CD14-positive monocyte (primary cell): ENCODE results near the gene CCDC174. TPM values are rescaled to one million over a fixed set of nuclear protein-coding genes. Genes with fewer than 3 reads are reported as not detected.

Experiments used
- DNase-seq, 3 donors: peaks; one replicate each; pipeline ENCODE4 v3.0.0-alpha.2; 2011 to 2022
- H2AFZ ChIP-seq: 2 replicates; pipeline ENCODE4 v1.6.0; 2012; ENCODE audit warnings: mild to moderate bottlenecking, low read depth, low read length, inconsistent platforms; ENCODE audit not compliant: insufficient read depth, poor library complexity, severe bottlenecking
- H3K27ac ChIP-seq, 2 donors: 1 replicate in 1 of 2; 2 replicates in 1 of 2; pipeline ENCODE4 v1.5.1; 2012 to 2013; ENCODE audit warnings: low read length in 2 of 2, control low read depth in 1 of 2, inconsistent platforms in 1 of 2, low read depth in 1 of 2, mild to moderate bottlenecking in 1 of 2
- H3K27me3 ChIP-seq, 2 donors: one replicate each; pipeline versions ENCODE4 v1.6.0 to v1.6.1; 2011 to 2013; ENCODE audit warnings: low read length in 2 of 2; ENCODE audit not compliant: control insufficient read depth in 2 of 2, insufficient read depth in 2 of 2
- H3K36me3 ChIP-seq, 2 donors: replicated peaks in 1 of 2; 1 replicate in 1 of 2; 2 replicates in 1 of 2; pipeline versions ENCODE4 v1.5.1 to v1.6.1; 2012 to 2013; ENCODE audit warnings: low read length in 2 of 2, control low read depth in 1 of 2, inconsistent platforms in 1 of 2, mild to moderate bottlenecking in 1 of 2; ENCODE audit not compliant: insufficient read depth in 2 of 2, control insufficient read depth in 1 of 2
- H3K4me1 ChIP-seq, 2 donors: 1 replicate in 1 of 2; 2 replicates in 1 of 2; pipeline versions ENCODE4 v1.5.1 to v1.6.1; 2012 to 2013; ENCODE audit warnings: low read length in 2 of 2, control low read depth in 1 of 2, inconsistent platforms in 1 of 2, mild to moderate bottlenecking in 1 of 2, moderate library complexity in 1 of 2; ENCODE audit not compliant: insufficient read depth in 2 of 2, control insufficient read depth in 1 of 2
- H3K4me2 ChIP-seq: replicated peaks from 2 replicates; pipeline ENCODE3; 2012; ENCODE audit warnings: low read length, moderate library complexity, mild to moderate bottlenecking; ENCODE audit not compliant: poor library complexity, severe bottlenecking; ENCODE audit errors: extremely low read depth
- H3K4me3 ChIP-seq, 3 experiments: fragments of 200-600 bp in 1 of 3; sonication (generic) in 1 of 3; replicated peaks in 1 of 3; 1 replicate in 2 of 3; 2 replicates in 1 of 3; pipeline ENCODE4 v1.5.1; 2011 to 2013; ENCODE audit warnings: low read length in 3 of 3, mild to moderate bottlenecking in 3 of 3, control low read depth in 2 of 3, low read depth in 2 of 3, inconsistent platforms in 1 of 3, moderate library complexity in 1 of 3
- H3K79me2 ChIP-seq: 2 replicates; pipeline ENCODE4 v1.6.0; 2012; ENCODE audit warnings: mild to moderate bottlenecking, control low read depth, inconsistent platforms, low read length, moderate library complexity; ENCODE audit not compliant: insufficient read depth
- H3K9ac ChIP-seq: 2 replicates; pipeline ENCODE4 v1.6.0; 2017; ENCODE audit warnings: low read length, mild to moderate bottlenecking; ENCODE audit not compliant: insufficient read depth, poor library complexity, severe bottlenecking
- H3K9me3 ChIP-seq, 2 donors: replicated peaks in 1 of 2; 1 replicate in 1 of 2; 2 replicates in 1 of 2; pipeline versions ENCODE4 v1.5.1 to v1.6.1; 2012 to 2013; ENCODE audit warnings: low read length in 2 of 2, control low read depth in 1 of 2; ENCODE audit not compliant: control insufficient read depth in 1 of 2, insufficient read depth in 1 of 2
- H4K20me1 ChIP-seq: 2 replicates; pipeline ENCODE4 v1.6.0; 2012; ENCODE audit warnings: mild to moderate bottlenecking, low read length, control low read depth, moderate library complexity; ENCODE audit not compliant: insufficient read depth
- H3K27ac Mint-ChIP-seq, 7 donors: one replicate each; pipeline ENCODE4 v1.8.0; 2020; ENCODE audit warnings: mild to moderate bottlenecking in 7 of 7, mixed read lengths in 7 of 7, moderate library complexity in 6 of 7, inconsistent platforms in 2 of 7
- H3K27me3 Mint-ChIP-seq, 3 donors: one replicate each; pipeline ENCODE4 v1.8.0; 2021 to 2022; ENCODE audit warnings: low read depth in 3 of 3, mild to moderate bottlenecking in 3 of 3, mixed read lengths in 3 of 3, moderate library complexity in 3 of 3, inconsistent platforms in 1 of 3
- H3K36me3 Mint-ChIP-seq, 2 donors: one replicate each; pipeline ENCODE4 v1.8.0; 2020; ENCODE audit warnings: mixed read lengths in 2 of 2, inconsistent platforms in 1 of 2, mild to moderate bottlenecking in 1 of 2
- H3K4me1 Mint-ChIP-seq: one replicate; pipeline ENCODE4 v1.8.0; 2020; ENCODE audit warnings: mild to moderate bottlenecking, mixed read lengths
- H3K4me3 Mint-ChIP-seq, 2 donors: one replicate each; pipeline ENCODE4 v1.8.0; 2020; ENCODE audit warnings: mild to moderate bottlenecking in 2 of 2, mixed read lengths in 2 of 2, moderate library complexity in 1 of 2
- H3K9me3 Mint-ChIP-seq, 7 donors: one replicate each; pipeline ENCODE4 v1.8.0; 2020 to 2022; ENCODE audit warnings: mixed read lengths in 7 of 7, mild to moderate bottlenecking in 6 of 7, moderate library complexity in 6 of 7, inconsistent platforms in 2 of 7
- CTCF ChIP-seq: fragments of 200-600 bp; IDR thresholded peaks from one replicate; pipeline ENCODE4 v1.8.0; 2022; ENCODE audit warnings: antibody characterized with exemption, mild to moderate bottlenecking
- WGBS: methylation state at CpG from one replicate; pipeline ENCODE4 v1.1.5; 2013; ENCODE audit warnings: missing lambda C conversion rate; ENCODE audit not compliant: insufficient coverage; 5-methylcytosine and 5-hydroxymethylcytosine counted together
- intact Hi-C, 2 donors: fragments of 100-400 bp; cut with micrococcal nuclease; formaldehyde crosslinking; loops; one replicate each; pipeline versions ENCODE4 v1.15.0 to v1.15.1; 2023
- polyA plus RNA-seq, 3 donors: library from polyadenylated mRNA; depleted of rRNA in 1 of 3; unstranded in 2 of 3; stranded (reverse) in 1 of 3; fragments of 300-500 nt in 2 of 3; fragments of >200 nt in 1 of 3; fragmentation: Illumina TruSeq in 2 of 3; gene quantifications; 1 replicate in 2 of 3; 2 replicates in 1 of 3; pipeline ENCODE4 v1.2.3, GENCODE V29; 2012 to 2021

Gene CCDC174
- polyA plus RNA-seq, 3 donors, result 6.2 to 7.9 (median 7.4) TPM

DNA sequence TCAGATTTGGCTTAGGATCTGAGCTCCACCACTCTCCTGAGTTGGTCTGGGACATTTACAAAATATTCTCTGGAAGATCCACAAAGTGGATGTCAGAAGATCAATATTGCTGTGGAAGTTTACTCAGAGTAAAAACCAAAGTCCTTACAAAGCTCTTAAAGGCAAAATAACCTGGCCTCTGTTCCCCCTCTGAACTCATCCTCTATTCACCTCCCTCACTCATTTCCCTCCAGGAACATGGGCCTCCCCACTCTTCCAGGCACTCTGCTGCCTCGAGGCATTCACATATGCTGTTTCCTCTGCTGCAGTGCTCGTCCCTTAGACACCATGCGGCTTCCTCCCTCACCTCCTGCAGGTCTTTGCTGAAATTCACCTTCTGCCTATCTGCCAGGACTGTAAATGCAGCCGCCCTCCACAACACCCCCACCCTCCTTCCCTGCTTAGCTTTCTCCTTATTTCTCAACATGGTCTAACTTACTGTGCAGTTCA lies 19.1 kb upstream of the CCDC174 start:
- Mint-ChIP-seq H3K36me3 (no peaks in the 10 kb centered on the region), H3K9me3 (peaks cover 0 to 9% (median 0%) of the 10 kb centered on the region in 7 donors), H3K27me3 (peaks cover 0 to 15% (median 3%) of the 10 kb centered on the region in 3 donors), H3K27ac (no peak overlapping the region), H3K4me1 (peaks cover 3% of the 10 kb centered on the region), H3K4me3 (no peak overlapping the region)
- H2AFZ ChIP-seq, result no peak overlapping the region
- H3K9ac ChIP-seq, result no peak overlapping the region
- no peak for DNase-seq
- no peaks in the 10 kb centered on the region for H3K4me1 ChIP-seq
- H3K4me3 ChIP-seq, result no peak overlapping the region
- WGBS, result 68% methylated on average over 3 of the region's 4 CpGs
- H3K79me2 ChIP-seq, result no peaks in the 10 kb centered on the region
- no peak overlapping the region for H3K27ac ChIP-seq
- H3K27me3 ChIP-seq, result peaks cover 0 to 2% of the 10 kb centered on the region in 2 donors
- no peaks in the 10 kb centered on the region for H4K20me1 ChIP-seq
- intact Hi-C loops, result loop anchor here in 1 of 2 donors (2.0 kb wide), 1 partner anchor 288 kb away; no protein-coding TSS in a partner anchor
- TF ChIP-seq CTCF, result no peak
- no peaks in the 10 kb centered on the region for H3K9me3 ChIP-seq
- H3K36me3 ChIP-seq, result no peaks in the 10 kb centered on the region
- H3K4me2 ChIP-seq, result no peak overlapping the region

- H3K4me1 Mint-ChIP-seq, result peaks cover 3% of the 10 kb centered on the region
- no peak overlapping the region for H3K4me3 Mint-ChIP-seq
- peaks cover 0 to 2% of the 10 kb centered on the region in 2 donors for H3K27me3 ChIP-seq
These were observed 18.1 kb upstream of the CCDC174 start for GRCh38 chr3:14633417-14633816.

More at GRCh38 chr3:14633417-14633816, 18.1 kb upstream of the CCDC174 start:
- Mint-ChIP-seq H3K36me3 (no peaks in the 10 kb centered on the region), H3K9me3 (peaks cover 0 to 3% (median 0%) of the 10 kb centered on the region in 7 donors), H3K27ac (no peak overlapping the region), H3K27me3 (peaks cover 0 to 15% (median 3%) of the 10 kb centered on the region in 3 donors)
- Histone ChIP-seq H3K27ac (no peak overlapping the region), H3K4me2 (no peak overlapping the region), H3K79me2 (no peaks in the 10 kb centered on the region), H3K9ac (no peak overlapping the region), H3K4me3 (no peak overlapping the region), H3K9me3 (no peaks in the 10 kb centered on the region), H3K36me3 (no peaks in the 10 kb centered on the region), H4K20me1 (no peaks in the 10 kb centered on the region), H2AFZ (no peak overlapping the region), H3K4me1 (no peaks in the 10 kb centered on the region)
- intact Hi-C loops, result loop anchor here in 1 of 2 donors (2.0 kb wide), 1 partner anchor 287 kb away; no protein-coding TSS in a partner anchor
- DNase-seq, result no peak
- TF ChIP-seq CTCF, result no peak
- 77% methylated on average over 3 of the region's 6 CpGs for WGBS
